ENCODE data around the gene FRAS1. TPM values are rescaled to one million over a fixed set of nuclear protein-coding genes. Genes with fewer than 3 reads are reported as not detected.
"Not testable (repeated sequence)": the region's sequence is repeated elsewhere in the genome, so short reads cannot be mapped to it uniquely, and the experiment has no call there.

The FRAS1 gene
- total RNA-seq, 1 donor from 2014 or later, result not detected

DNA sequence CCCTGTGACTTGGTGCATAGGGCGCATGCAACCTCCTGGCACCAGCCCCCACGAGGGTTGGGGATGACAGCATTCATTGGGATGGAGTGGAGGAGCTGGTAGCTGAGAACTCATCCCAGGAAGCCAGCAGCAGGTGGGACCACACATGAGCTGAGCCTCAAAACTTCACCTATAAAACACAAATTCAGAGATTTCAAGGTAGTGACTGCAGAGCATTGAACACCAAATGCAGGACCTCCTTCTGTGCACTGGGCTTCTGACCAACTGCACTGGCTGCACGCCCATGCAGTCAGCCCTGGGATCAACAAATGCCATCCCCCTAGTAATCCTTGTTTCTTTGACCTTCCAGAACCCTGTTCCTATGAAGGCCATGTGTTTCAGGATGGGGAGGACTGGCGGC lies 197.8 kb downstream of the FRAS1 start:
- no peaks in the 10 kb centered on the region for H3K4me1 Mint-ChIP-seq (ENCODE audit: low read depth)
- intact Hi-C loops (cut with micrococcal nuclease), result no loop called here

DNA sequence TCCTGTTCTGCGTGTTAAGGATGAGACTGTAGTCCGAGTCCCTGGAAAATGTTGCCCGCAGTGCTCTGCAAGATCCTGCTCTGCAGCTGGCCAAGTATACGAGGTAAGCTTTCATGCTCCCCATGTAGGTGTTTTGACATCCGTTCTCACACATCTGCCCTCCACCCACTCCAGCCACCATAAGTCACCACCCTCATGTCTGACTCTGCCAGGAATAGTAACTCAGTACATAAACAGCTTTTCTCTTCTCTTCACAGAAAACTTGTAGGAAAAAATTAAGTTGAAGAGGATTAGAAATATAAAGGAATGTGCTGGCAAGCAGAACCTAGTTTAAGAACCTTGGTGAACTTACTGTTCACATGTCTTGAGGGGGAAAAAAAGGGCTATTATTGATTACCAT lies 207.9 kb downstream of the FRAS1 start:
- no peak overlapping the region for H3K4me3 Mint-ChIP-seq (ENCODE audit: low read depth)
- DNase-seq (ENCODE audit: low spot score), result no peak
- intact Hi-C loops (cut with micrococcal nuclease), result no loop called here
- no peaks in the 10 kb centered on the region for H3K9me3 Mint-ChIP-seq
- peaks cover 2% of the 10 kb centered on the region for H3K27me3 Mint-ChIP-seq (ENCODE audit: low read depth)
- no peaks in the 10 kb centered on the region for H3K36me3 Mint-ChIP-seq (ENCODE audit: low read depth)
- H3K4me1 Mint-ChIP-seq (ENCODE audit: low read depth), result no peaks in the 10 kb centered on the region
- H3K27ac Mint-ChIP-seq, result no peak overlapping the region

More for the DNA sequence above, 197.8 kb downstream of the FRAS1 start:
- no peak overlapping the region for H3K27ac Mint-ChIP-seq
- no peak overlapping the region for H3K4me3 Mint-ChIP-seq (ENCODE audit: low read depth)
- no peaks in the 10 kb centered on the region for H3K36me3 Mint-ChIP-seq (ENCODE audit: low read depth)
- no peak for DNase-seq (ENCODE audit: low spot score)
- peaks cover 18% of the 10 kb centered on the region for H3K9me3 Mint-ChIP-seq
- no peaks in the 10 kb centered on the region for H3K27me3 Mint-ChIP-seq (ENCODE audit: low read depth)

- Mint-ChIP-seq H3K36me3 (ENCODE audit: low read depth) (no peaks in the 10 kb centered on the region), H3K27me3 (ENCODE audit: low read depth) (peaks cover under 1% of the 10 kb centered on the region), H3K4me3 (ENCODE audit: low read depth) (no peak overlapping the region), H3K9me3 (no peaks in the 10 kb centered on the region), H3K4me1 (ENCODE audit: low read depth) (no peaks in the 10 kb centered on the region), H3K27ac (no peak overlapping the region)
- intact Hi-C loops (cut with micrococcal nuclease), result no loop called here
- DNase-seq (ENCODE audit: low spot score), result no peak
Observed at GRCh38 chr4:78267790-78268189, 210.7 kb downstream of the FRAS1 start.

- Mint-ChIP-seq H3K27me3 (ENCODE audit: low read depth) (peaks cover 4% of the 10 kb centered on the region), H3K4me1 (ENCODE audit: low read depth) (no peaks in the 10 kb centered on the region), H3K4me3 (ENCODE audit: low read depth) (no peak overlapping the region), H3K9me3 (no peaks in the 10 kb centered on the region), H3K27ac (no peak overlapping the region), H3K36me3 (ENCODE audit: low read depth) (no peaks in the 10 kb centered on the region)
- intact Hi-C loops (cut with micrococcal nuclease), result no loop called here
- DNase-seq (ENCODE audit: low spot score), result no peak
Observed at GRCh38 chr4:78268597-78268996, 211.5 kb downstream of the FRAS1 start.

DNA sequence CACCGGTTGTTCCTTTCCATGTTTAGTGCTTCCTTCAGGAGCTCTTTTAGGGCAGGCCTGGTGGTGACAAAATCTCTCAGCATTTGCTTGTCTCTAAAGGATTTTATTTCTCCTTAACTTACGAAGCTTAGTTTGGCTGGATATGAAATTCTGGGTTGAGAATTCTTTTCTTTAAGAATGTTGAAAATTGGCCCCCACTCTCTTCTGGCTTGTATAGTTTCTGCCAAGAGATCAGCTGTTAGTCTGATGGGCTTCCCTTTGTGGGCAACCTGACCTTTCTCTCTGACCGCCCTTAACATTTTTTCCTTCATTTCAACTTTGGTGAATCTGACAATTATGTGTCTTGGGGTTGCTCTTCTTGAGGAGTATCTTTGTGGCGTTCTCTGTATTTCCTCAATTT lies 218.3 kb downstream of the FRAS1 start:
- H3K36me3 Mint-ChIP-seq (ENCODE audit: low read depth); H3K9me3 Mint-ChIP-seq; H3K4me1 Mint-ChIP-seq (ENCODE audit: low read depth); DNase-seq (ENCODE audit: low spot score); intact Hi-C loops (cut with micrococcal nuclease); H3K27me3 Mint-ChIP-seq (ENCODE audit: low read depth); H3K27ac Mint-ChIP-seq; H3K4me3 Mint-ChIP-seq (ENCODE audit: low read depth): not testable (repeated sequence)

DNA sequence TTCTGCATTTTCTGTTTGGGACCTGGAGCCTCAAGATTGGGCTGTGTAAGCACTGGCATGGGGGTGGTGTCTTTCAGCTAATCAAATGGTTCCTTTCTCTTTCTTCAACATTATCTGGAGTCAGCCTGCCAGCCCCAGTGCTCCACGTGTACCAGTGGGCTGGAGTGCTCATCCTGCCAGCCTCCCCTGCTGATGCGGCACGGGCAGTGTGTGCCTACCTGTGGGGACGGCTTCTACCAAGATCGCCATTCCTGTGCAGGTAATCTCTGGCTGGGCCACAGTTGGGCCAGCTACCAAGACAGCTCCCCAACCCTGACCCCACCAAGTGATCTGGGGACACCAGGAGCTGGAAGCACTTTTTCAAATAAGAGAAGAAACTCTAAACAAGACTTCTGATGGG lies 229.2 kb downstream of the FRAS1 start:
- intact Hi-C loops (cut with micrococcal nuclease), result no loop called here
- no peak overlapping the region for H3K27ac Mint-ChIP-seq
- H3K4me1 Mint-ChIP-seq (ENCODE audit: low read depth), result no peaks in the 10 kb centered on the region
- no peaks in the 10 kb centered on the region for H3K36me3 Mint-ChIP-seq (ENCODE audit: low read depth)
- H3K4me3 Mint-ChIP-seq (ENCODE audit: low read depth), result no peak overlapping the region
- DNase-seq (ENCODE audit: low spot score), result no peak
- no peaks in the 10 kb centered on the region for H3K9me3 Mint-ChIP-seq
- H3K27me3 Mint-ChIP-seq (ENCODE audit: low read depth), result peaks cover 21% of the 10 kb centered on the region

- H3K27me3 Mint-ChIP-seq (ENCODE audit: low read depth), result peaks cover 13% of the 10 kb centered on the region
- intact Hi-C loops (cut with micrococcal nuclease), result no loop called here
- no peaks in the 10 kb centered on the region for H3K4me1 Mint-ChIP-seq (ENCODE audit: low read depth)
- DNase-seq (ENCODE audit: low spot score), result no peak
- H3K27ac Mint-ChIP-seq, result no peak overlapping the region
- no peaks in the 10 kb centered on the region for H3K9me3 Mint-ChIP-seq
- no peak overlapping the region for H3K4me3 Mint-ChIP-seq (ENCODE audit: low read depth)
- no peaks in the 10 kb centered on the region for H3K36me3 Mint-ChIP-seq (ENCODE audit: low read depth)
Observed at GRCh38 chr4:78288327-78288726, 231.2 kb downstream of the FRAS1 start.

DNA sequence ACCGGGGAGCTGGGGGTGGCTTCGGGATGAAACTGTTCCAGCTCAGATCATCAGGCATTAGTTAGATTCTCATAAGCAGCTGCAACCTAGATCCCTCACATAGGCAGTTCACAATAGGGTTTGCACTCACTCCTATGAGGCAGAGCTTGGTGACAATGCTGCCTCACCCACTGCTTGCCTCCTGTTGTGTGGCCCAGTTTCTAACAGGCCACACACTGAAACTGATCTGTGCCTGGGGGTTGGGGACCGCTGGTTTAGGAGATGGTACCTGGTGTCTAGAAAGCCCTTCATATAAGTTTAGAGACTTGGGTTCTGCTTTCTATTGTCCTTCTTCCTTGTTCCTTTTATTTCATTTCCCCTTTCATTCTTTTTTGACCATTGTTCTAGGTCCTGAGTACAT lies 234.2 kb downstream of the FRAS1 start:
- Mint-ChIP-seq H3K27ac (no peak overlapping the region), H3K9me3 (no peaks in the 10 kb centered on the region), H3K4me1 (ENCODE audit: low read depth) (no peaks in the 10 kb centered on the region), H3K36me3 (ENCODE audit: low read depth) (no peaks in the 10 kb centered on the region), H3K27me3 (ENCODE audit: low read depth) (peaks cover 16% of the 10 kb centered on the region), H3K4me3 (ENCODE audit: low read depth) (no peak overlapping the region)
- DNase-seq (ENCODE audit: low spot score), result no peak
- intact Hi-C loops (cut with micrococcal nuclease), result no loop called here

DNA sequence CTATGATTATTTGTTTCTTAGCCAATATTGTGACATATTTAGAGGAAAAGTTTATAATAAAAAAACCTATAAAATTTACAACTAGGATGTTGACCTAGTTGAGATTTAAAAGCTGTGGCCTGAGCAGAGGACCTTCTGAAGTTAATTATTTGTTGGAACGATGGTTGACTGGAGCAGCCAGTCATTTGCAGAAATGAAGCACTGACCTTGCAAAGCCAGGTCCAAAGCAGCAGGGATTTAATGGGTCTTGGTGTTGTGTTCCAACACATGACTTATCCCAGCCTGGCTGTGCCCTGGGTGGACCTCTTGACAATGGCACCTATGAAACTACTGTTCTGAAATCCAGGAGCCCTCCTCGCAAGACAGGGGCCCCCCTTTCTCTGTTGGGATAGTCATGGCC lies 235.2 kb downstream of the FRAS1 start:
- H3K36me3 Mint-ChIP-seq (ENCODE audit: low read depth), result no peaks in the 10 kb centered on the region
- no peak overlapping the region for H3K4me3 Mint-ChIP-seq (ENCODE audit: low read depth)
- no peaks in the 10 kb centered on the region for H3K9me3 Mint-ChIP-seq

GRCh38 chr4:78292856-78293255 lies 235.7 kb downstream of the FRAS1 start:
- peaks cover 16% of the 10 kb centered on the region for H3K27me3 Mint-ChIP-seq (ENCODE audit: low read depth)
- H3K27ac Mint-ChIP-seq, result no peak overlapping the region
- no peaks in the 10 kb centered on the region for H3K9me3 Mint-ChIP-seq
- H3K36me3 Mint-ChIP-seq (ENCODE audit: low read depth), result no peaks in the 10 kb centered on the region
- no peak overlapping the region for H3K4me3 Mint-ChIP-seq (ENCODE audit: low read depth)
- H3K4me1 Mint-ChIP-seq (ENCODE audit: low read depth), result peaks cover 11% of the 10 kb centered on the region
- no peak for DNase-seq (ENCODE audit: low spot score)
- intact Hi-C loops (cut with micrococcal nuclease), result no loop called here

More for the DNA sequence above, 235.2 kb downstream of the FRAS1 start:
- no peak overlapping the region for H3K27ac Mint-ChIP-seq
- no peak for DNase-seq (ENCODE audit: low spot score)
- peaks cover 7% of the 10 kb centered on the region for H3K4me1 Mint-ChIP-seq (ENCODE audit: low read depth)
- intact Hi-C loops (cut with micrococcal nuclease), result no loop called here
- H3K27me3 Mint-ChIP-seq (ENCODE audit: low read depth), result peaks cover 16% of the 10 kb centered on the region

DNA sequence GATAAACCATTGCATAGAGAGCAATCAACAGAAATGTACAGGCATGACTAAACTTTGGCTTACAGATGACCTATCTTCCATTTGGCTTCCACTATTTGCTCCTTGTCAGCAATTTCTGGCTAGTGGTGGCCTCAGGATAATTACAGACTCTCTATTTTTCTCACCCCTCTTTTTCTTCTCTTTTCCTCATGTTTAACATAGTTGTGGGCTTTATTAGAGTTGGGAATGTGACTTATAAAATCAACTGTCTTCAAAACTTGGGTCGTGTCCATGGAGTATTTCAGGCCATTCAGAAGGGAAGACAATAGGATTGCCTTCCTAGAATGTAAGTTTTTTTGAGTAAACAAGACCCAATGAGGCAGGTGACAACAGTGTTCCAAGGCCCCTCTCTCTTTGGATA lies 236.2 kb downstream of the FRAS1 start:
- Mint-ChIP-seq H3K36me3 (ENCODE audit: low read depth) (no peaks in the 10 kb centered on the region), H3K4me1 (ENCODE audit: low read depth) (peaks cover 11% of the 10 kb centered on the region), H3K4me3 (ENCODE audit: low read depth) (no peak overlapping the region), H3K9me3 (no peaks in the 10 kb centered on the region), H3K27me3 (ENCODE audit: low read depth) (peaks cover 12% of the 10 kb centered on the region), H3K27ac (no peak overlapping the region)
- no peak for DNase-seq (ENCODE audit: low spot score)
- intact Hi-C loops (cut with micrococcal nuclease), result no loop called here

DNA sequence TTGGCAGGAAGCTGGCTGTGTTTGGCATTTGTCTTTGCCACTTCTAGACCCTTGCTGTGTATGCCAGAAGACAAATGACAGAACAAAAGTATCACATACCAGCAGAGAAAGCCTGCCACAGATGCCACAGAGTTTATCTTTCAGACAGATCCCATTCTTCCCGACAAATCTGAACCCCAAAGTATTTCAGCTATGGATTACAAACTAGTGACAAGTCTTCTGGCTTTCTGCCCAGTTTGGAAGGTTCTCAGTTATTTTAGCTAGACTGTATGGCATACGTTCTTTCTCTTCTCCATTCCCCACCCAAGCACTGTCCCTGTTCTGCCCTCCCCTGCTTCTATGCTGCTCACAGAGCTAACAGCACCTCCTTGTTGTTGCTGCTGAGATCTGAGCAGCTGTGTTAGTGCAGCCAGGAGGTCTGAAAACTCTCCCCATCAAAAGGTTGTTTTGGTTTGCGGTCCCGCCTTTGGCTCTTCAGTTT lies 236.7 kb downstream of the FRAS1 start:
- Mint-ChIP-seq H3K27ac (no peak overlapping the region), H3K4me3 (ENCODE audit: low read depth) (no peak overlapping the region), H3K27me3 (ENCODE audit: low read depth) (peaks cover 11% of the 10 kb centered on the region), H3K4me1 (ENCODE audit: low read depth) (peaks cover 11% of the 10 kb centered on the region), H3K9me3 (no peaks in the 10 kb centered on the region), H3K36me3 (ENCODE audit: low read depth) (no peaks in the 10 kb centered on the region)
- DNase-seq (ENCODE audit: low spot score), result no peak
- intact Hi-C loops (cut with micrococcal nuclease), result no loop called here

DNA sequence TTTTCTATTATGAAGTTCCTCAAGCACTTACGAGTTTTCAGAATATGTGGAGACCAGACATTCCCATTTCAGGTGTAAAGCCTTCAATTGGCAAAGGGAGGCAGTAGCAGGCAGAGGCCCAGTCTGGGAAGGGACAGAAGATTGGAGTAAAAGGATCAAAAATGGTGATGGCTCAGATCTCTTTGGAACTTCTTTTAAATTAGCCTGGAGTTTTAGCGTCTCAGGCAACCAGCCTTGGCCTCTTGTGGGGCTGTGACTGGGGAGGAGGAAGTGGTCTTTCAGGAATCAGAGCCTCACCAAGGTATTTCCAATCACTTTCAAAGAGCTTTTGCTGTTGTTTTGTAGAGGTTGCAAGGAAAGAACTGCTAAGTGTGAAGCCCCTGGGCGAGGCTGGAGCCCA lies 239.1 kb downstream of the FRAS1 start:
- no peaks in the 10 kb centered on the region for H3K36me3 Mint-ChIP-seq (ENCODE audit: low read depth)
- no peak for DNase-seq (ENCODE audit: low spot score)
- H3K27ac Mint-ChIP-seq, result no peak overlapping the region
- intact Hi-C loops (cut with micrococcal nuclease), result no loop called here
- H3K27me3 Mint-ChIP-seq (ENCODE audit: low read depth), result peaks cover 12% of the 10 kb centered on the region
- H3K4me1 Mint-ChIP-seq (ENCODE audit: low read depth), result peaks cover 11% of the 10 kb centered on the region
- H3K9me3 Mint-ChIP-seq, result no peaks in the 10 kb centered on the region
- no peak overlapping the region for H3K4me3 Mint-ChIP-seq (ENCODE audit: low read depth)
